Chondrocyte (in vitro differentiated cells): ENCODE measurements around the gene RNF38. TPM values are rescaled to one million over a fixed set of nuclear protein-coding genes. Genes with fewer than 3 reads are reported as not detected.
A peak's percentile ranks its signal among the peaks of the same experiment; 100 is the strongest.

Experiments used
- DNase-seq: peaks from one replicate; pipeline ENCODE4 v3.0.0; 2021; ENCODE audit warnings: mixed read lengths, low spot score
- H3K27ac Mint-ChIP-seq: one replicate; pipeline ENCODE4 v1.8.0; 2021; ENCODE audit warnings: mild to moderate bottlenecking, moderate library complexity, mixed read lengths; ENCODE audit not compliant: unreplicated experiment
- H3K27me3 Mint-ChIP-seq: 2 replicates; pipeline ENCODE4 v1.8.0; 2021; ENCODE audit warnings: low read depth, mixed read lengths
- H3K36me3 Mint-ChIP-seq: 2 replicates; pipeline ENCODE4 v1.8.0; 2021; ENCODE audit warnings: low read depth, mixed read lengths
- H3K4me1 Mint-ChIP-seq: 2 replicates; pipeline ENCODE4 v1.8.0; 2021; ENCODE audit warnings: low read depth, mild to moderate bottlenecking, mixed read lengths
- H3K4me3 Mint-ChIP-seq: one replicate; pipeline ENCODE4 v1.8.0; 2021; ENCODE audit warnings: mild to moderate bottlenecking, moderate library complexity, mixed read lengths; ENCODE audit not compliant: unreplicated experiment
- H3K9me3 Mint-ChIP-seq: 2 replicates; pipeline ENCODE4 v1.8.0; 2021; ENCODE audit warnings: low read depth, mixed read lengths
- CTCF ChIP-seq: fragments of 200-600 bp; sonication (generic); IDR thresholded peaks from 2 replicates; pipeline ENCODE4 v1.5.0; 2021; ENCODE audit warnings: antibody characterized with exemption, mild to moderate bottlenecking, moderate library complexity
- total RNA-seq: library from RNA; stranded (reverse); gene quantifications from 3 replicates; pipeline ENCODE4 v1.2.1, GENCODE V29; 2021

The RNF38 gene
- total RNA-seq, 1 donor from 2014 or later = 22.6 TPM

- no peak for DNase-seq
These were observed 7.2 kb upstream of the RNF38 start for GRCh38 chr9:36407122-36407723.

GRCh38 chr9:36402536-36402935, 2.5 kb upstream of the RNF38 start:
- Mint-ChIP-seq H3K4me1 (peaks cover 25% of the 10 kb centered on the region), H3K36me3 (no peaks in the 10 kb centered on the region), H3K4me3 (no peak overlapping the region), H3K9me3 (no peaks in the 10 kb centered on the region), H3K27ac (no peak overlapping the region), H3K27me3 (no peaks in the 10 kb centered on the region)
- no peak for TF ChIP-seq CTCF
- no peak for DNase-seq

More at GRCh38 chr9:36407122-36407723, 7.2 kb upstream of the RNF38 start:
- H3K36me3 Mint-ChIP-seq = no peaks in the 10 kb centered on the region
- no peaks in the 10 kb centered on the region for H3K4me1 Mint-ChIP-seq
- no peaks in the 10 kb centered on the region for H3K27me3 Mint-ChIP-seq
- H3K27ac Mint-ChIP-seq = peak overlapping the region; percentile 55
- H3K9me3 Mint-ChIP-seq = no peaks in the 10 kb centered on the region
- H3K4me3 Mint-ChIP-seq = no peak overlapping the region
- TF ChIP-seq CTCF = peak; percentile 97

- Mint-ChIP-seq H3K9me3 (no peaks in the 10 kb centered on the region), H3K4me1 (peaks cover 28% of the 10 kb centered on the region), H3K27ac (peak overlapping the region; percentile 91), H3K36me3 (no peaks in the 10 kb centered on the region), H3K4me3 (no peak overlapping the region), H3K27me3 (no peaks in the 10 kb centered on the region)
- TF ChIP-seq CTCF = no peak
- no peak for DNase-seq
These were observed 1.9 kb upstream of the RNF38 start for GRCh38 chr9:36401897-36402480.

- H3K4me3 Mint-ChIP-seq = peak overlapping the region; percentile 96
These were observed 1.2 kb upstream of the RNF38 start for GRCh38 chr9:36401164-36401740.

More at GRCh38 chr9:36401164-36401740, 1.2 kb upstream of the RNF38 start:
- Mint-ChIP-seq H3K27me3 (no peaks in the 10 kb centered on the region), H3K9me3 (no peaks in the 10 kb centered on the region), H3K36me3 (no peaks in the 10 kb centered on the region), H3K27ac (peak overlapping the region; percentile 94), H3K4me1 (peaks cover 33% of the 10 kb centered on the region)
- DNase-seq = no peak
- no peak for TF ChIP-seq CTCF
